HL-60 (cell line): Measurements from ENCODE around the gene TAF11L5.
"Not testable (repeated sequence)": the region's sequence is repeated elsewhere in the genome, so short reads cannot be mapped to it uniquely, and the experiment has no call there.

Experiments
- GABPA ChIP-seq: IDR thresholded peaks from 2 replicates; pipeline ENCODE4 v1.6.1; 2012; ENCODE audit warnings: low read depth
- POLR2AphosphoS5 ChIP-seq: IDR thresholded peaks from 2 replicates; pipeline ENCODE4 v1.6.1; 2012; ENCODE audit warnings: low read depth
- TF ChIP-seq, protein P1 (sequence below): IDR thresholded peaks from one replicate; pipeline ENCODE4 v1.5.1; 2011; ENCODE audit warnings: low read length, control low read depth, inconsistent platforms; ENCODE audit not compliant: insufficient read depth
- TF ChIP-seq, protein P2 (sequence below): IDR thresholded peaks from 2 replicates; pipeline ENCODE4 v1.6.1; 2012; ENCODE audit warnings: low read depth; ENCODE audit not compliant: insufficient replicate concordance

DNA sequence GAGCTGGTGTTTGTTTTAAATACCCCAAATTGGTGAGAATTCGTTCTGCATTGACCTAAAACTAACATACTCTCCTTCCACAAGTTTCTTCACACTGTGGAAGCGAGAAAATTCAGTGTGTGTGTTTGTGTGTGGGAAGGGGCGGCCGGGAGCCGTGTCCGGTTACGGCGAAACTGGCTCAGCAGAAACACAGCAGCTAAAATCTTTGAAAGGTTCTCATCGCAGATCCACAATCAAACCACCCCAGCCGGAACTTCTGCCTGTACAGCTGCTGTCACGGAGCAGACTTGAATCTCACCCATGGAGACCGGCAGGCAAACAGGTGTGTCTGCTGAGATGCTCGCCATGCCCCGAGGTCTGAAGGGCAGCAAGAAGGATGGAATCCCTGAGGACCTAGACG, 3.5 kb upstream of the TAF11L5 start, which contains the start of gene TAF11L4:
- TF ChIP-seq, protein P1, sequence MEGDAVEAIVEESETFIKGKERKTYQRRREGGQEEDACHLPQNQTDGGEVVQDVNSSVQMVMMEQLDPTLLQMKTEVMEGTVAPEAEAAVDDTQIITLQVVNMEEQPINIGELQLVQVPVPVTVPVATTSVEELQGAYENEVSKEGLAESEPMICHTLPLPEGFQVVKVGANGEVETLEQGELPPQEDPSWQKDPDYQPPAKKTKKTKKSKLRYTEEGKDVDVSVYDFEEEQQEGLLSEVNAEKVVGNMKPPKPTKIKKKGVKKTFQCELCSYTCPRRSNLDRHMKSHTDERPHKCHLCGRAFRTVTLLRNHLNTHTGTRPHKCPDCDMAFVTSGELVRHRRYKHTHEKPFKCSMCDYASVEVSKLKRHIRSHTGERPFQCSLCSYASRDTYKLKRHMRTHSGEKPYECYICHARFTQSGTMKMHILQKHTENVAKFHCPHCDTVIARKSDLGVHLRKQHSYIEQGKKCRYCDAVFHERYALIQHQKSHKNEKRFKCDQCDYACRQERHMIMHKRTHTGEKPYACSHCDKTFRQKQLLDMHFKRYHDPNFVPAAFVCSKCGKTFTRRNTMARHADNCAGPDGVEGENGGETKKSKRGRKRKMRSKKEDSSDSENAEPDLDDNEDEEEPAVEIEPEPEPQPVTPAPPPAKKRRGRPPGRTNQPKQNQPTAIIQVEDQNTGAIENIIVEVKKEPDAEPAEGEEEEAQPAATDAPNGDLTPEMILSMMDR: not testable (repeated sequence)
- TF ChIP-seq, protein P2, sequence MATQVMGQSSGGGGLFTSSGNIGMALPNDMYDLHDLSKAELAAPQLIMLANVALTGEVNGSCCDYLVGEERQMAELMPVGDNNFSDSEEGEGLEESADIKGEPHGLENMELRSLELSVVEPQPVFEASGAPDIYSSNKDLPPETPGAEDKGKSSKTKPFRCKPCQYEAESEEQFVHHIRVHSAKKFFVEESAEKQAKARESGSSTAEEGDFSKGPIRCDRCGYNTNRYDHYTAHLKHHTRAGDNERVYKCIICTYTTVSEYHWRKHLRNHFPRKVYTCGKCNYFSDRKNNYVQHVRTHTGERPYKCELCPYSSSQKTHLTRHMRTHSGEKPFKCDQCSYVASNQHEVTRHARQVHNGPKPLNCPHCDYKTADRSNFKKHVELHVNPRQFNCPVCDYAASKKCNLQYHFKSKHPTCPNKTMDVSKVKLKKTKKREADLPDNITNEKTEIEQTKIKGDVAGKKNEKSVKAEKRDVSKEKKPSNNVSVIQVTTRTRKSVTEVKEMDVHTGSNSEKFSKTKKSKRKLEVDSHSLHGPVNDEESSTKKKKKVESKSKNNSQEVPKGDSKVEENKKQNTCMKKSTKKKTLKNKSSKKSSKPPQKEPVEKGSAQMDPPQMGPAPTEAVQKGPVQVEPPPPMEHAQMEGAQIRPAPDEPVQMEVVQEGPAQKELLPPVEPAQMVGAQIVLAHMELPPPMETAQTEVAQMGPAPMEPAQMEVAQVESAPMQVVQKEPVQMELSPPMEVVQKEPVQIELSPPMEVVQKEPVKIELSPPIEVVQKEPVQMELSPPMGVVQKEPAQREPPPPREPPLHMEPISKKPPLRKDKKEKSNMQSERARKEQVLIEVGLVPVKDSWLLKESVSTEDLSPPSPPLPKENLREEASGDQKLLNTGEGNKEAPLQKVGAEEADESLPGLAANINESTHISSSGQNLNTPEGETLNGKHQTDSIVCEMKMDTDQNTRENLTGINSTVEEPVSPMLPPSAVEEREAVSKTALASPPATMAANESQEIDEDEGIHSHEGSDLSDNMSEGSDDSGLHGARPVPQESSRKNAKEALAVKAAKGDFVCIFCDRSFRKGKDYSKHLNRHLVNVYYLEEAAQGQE: not testable (repeated sequence)
- TF ChIP-seq POLR2AphosphoS5, GABPA: not testable (repeated sequence)
